GM18499 (cell line): Measurements from ENCODE around the gene SRP14.
"Not testable (repeated sequence)": the region's sequence is repeated elsewhere in the genome, so short reads cannot be mapped to it uniquely, and the experiment has no call there.

Source experiments
- ATAC-seq: cut with Tn5 transposase; IDR thresholded peaks from one replicate; pipeline ENCODE4 v1.9.1; 2021; ENCODE audit warnings: moderate number of reproducible peaks; ENCODE audit not compliant: insufficient read depth, unreplicated experiment

SRP14 gene

DNA sequence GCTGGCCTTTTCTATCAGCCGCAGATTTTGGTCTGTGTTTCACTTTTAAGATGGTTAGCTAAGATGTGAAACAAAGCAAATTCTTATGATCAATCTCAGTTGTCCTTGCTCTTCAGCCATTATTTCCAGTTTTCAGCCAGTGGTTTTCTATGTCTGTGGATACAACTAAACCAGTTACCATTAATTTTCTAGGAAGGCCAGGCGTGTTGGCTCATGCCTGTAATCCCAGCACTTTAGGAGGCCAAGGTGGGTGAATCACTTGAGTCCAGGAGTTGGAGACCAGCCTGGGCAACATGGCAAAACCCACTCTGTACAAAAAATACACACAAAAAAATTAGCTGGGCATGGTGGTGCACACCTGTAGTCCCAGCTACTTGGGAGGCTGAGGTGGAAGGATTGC lies 42.8 kb downstream of the SRP14 start:
- not testable (repeated sequence) for ATAC-seq

GRCh38 chr15:39992953-39993352 lies 46.0 kb downstream of the SRP14 start:
- ATAC-seq, result not testable (repeated sequence)

GRCh38 chr15:39990706-39991105 lies 48.3 kb downstream of the SRP14 start:
- no peak for ATAC-seq

GRCh38 chr15:39987821-39988220 lies 51.2 kb downstream of the SRP14 start:
- ATAC-seq, result no peak
